HG02981 (cell line): ENCODE results near the gene PARP16.

ENCODE experiments used
- ATAC-seq: cut with Tn5 transposase; IDR thresholded peaks from one replicate; pipeline ENCODE4 v1.9.1; 2021; ENCODE audit warnings: mild to moderate bottlenecking, moderate library complexity; ENCODE audit not compliant: unreplicated experiment

Gene PARP16

GRCh38 chr15:65312400-65312916 lies 25.8 kb upstream of the PARP16 start:
- ATAC-seq = no peak

DNA sequence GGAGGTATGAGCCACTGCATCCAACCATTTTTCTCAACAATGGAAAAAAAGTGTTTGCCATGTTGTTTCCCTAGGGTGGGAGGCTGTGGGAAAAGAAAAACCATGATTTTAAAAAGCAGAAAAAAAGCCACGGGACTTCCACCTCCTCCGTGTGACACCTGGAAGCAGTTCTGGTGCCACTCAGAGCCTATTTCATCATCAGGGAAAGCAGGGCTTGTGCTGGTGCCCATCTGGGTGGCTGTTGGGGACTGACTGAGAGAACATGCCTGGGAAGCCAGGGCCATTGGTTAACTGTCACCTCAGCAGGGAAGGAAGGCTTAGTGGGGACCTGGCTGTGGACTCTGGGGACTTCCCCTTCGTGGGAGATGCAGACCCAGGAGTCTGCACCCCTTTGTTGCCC lies 25.1 kb upstream of the PARP16 start:
- no peak for ATAC-seq

DNA sequence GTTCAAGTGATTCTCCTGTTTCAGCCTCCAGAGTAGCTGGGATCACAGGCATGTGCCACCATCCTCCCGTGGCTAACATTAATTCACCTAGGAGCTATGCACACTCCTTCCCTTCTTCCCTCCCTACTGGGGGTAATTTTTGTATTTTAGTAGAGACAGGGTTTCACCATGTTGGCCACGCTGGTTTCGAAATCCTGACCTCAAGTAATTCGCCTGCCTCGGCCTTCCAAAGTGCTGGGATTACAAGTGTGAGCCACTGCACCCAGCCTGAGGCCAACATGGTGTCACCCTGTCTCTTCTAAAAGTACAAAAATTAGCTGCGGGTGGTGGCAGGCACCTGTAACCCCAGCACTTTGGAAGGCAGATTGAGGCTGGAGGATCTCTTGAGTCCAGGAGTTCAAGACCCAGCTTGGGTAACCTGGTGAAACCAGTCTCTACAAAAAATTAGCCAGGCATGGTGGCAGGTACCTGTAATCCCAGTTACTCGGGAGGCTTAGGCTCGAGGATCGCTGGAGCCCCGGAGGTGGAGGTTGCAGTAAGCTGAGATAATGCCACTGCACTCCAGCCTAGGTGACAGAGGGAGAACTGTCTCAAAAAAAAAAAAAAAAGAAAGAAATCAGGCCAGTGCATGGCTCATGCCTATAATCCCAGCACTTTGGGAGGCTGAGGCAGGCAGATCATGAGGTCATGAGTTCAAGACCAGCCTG lies 23.9 kb upstream of the PARP16 start:
- no peak for ATAC-seq

DNA sequence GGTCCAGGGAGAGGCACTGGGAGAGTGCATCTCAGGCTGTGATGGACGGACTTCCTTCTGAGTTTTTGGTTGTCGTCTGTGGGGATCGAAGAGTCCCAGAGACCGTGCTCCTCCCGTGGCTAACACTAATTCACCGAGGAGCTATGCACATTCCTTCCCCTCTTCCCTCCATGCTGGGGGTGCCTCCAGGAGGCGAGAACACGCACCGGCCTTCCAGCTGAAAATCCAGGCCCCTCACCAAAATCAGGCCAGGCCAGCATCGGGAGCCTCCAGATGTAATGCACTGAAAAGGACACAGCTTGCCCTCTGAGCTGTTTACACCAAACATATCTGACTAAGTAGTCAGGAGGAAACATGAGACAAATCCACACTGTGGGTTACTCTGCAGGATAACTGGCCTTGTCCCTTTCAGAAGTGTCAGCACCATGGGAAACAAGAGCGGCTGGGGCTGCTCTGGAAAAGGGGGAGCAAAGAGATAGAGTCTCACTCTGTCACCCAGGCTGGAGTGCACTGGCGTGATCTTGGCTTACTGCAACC lies 23.3 kb upstream of the PARP16 start:
- no peak for ATAC-seq

GRCh38 chr15:65307978-65308377 lies 21.3 kb upstream of the PARP16 start:
- ATAC-seq = no peak

GRCh38 chr15:65306551-65306950 lies 19.9 kb upstream of the PARP16 start:
- ATAC-seq = no peak

- no peak for ATAC-seq
Measured at GRCh38 chr15:65305776-65306175, 19.1 kb upstream of the PARP16 start.

GRCh38 chr15:65305150-65305758 lies 18.6 kb upstream of the PARP16 start:
- ATAC-seq = no peak

DNA sequence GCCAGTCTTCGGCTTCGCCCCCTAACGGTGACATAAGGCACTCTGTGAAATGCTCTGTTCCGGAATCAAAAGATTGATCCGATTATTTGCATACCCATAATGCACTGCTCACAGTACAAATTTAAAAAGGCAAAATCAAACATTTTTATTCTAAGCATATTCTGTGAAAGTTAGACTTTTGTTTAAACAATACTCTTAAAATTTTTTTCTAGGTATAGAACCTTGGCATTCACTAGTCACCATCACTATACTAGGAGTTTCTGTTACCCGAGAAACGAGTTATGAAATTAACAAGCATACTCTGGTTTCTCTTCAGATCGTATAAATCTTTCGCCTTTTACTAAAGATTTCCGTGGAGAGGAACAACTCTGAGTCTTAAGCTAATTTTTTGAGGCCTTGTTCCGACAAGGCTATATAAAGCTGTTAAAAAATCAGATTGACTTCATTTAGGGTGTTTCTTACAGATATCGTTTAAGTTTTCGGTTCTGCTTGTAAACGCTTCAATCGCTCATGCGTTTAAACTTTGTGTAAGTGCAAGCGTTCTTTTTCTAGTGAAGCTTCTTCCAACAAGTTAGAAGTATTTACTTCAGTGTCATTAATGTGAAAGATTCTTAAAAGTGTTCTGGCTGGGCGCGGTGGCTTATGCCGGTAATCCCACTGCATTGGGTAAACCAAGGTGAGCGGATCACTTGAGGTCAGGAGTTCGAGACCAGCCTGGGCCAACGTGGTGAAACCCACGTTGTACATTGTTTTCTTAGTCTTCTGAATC lies 17.9 kb upstream of the PARP16 start, which contains the start of gene RNU5B-1:
Gene RNU5B-1 (plus strand): TSS at position 297 of the 769 bp plus-strand sequence.
- ATAC-seq = peak; percentile 61

GRCh38 chr15:65303687-65304380 lies 17.2 kb upstream of the PARP16 start:
- ATAC-seq = no peak

GRCh38 chr15:65302061-65302460 lies 15.4 kb upstream of the PARP16 start:
- ATAC-seq = no peak

DNA sequence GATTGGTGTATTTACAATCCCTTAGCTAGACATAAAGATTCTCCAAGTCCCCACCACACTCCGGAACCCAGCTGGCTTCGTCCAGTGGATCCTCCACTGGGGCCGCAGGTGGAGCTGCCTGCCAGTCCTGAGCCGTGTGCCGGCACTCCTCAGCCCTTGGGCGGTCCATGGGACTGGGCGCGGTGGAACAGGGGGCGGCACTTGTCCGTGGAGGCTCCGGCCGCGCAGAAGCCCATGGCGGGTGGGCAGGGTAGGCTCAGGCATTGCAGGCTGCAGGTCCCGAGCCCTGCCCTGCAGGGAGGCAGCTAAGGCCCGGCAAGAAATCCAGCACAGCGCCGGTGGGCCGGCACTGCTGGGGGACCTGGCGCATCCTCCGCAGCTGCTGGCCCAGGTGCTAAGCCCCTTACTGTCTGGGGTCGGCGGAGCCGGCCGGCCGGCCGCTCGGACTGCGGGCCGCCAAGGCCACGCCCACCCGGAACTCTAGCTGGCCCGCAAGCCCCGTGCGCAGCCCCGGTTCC lies 14.3 kb upstream of the PARP16 start:
- no peak for ATAC-seq

GRCh38 chr15:65298731-65299130 lies 12.0 kb upstream of the PARP16 start:
- no peak for ATAC-seq

DNA sequence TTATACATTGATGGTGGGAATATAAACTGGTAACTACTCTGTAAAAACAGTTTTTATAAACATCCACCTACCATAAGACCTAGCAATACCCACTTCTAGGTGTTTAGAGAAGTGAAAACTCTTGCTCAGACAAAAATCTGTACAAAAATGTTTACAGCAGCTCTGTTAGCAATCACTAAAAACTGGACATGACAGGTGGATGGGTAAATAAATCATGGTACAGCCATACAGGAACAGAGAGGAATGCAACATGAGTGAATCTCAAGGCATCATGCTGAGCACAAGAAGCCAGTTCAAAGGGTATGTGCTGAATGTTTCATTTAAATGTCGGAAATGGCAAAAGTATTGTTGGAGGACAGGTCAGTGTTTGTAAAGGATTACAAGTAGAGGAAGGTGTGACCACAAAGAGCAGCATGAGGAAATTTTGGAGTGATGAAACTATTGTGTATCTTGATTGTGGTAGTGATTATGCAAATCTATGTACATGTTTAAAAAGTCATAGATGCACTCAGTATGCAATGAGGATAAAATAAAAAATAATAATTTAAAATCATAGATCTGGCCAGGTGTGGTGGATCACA lies 6.3 kb upstream of the PARP16 start:
- ATAC-seq = no peak

GRCh38 chr15:65290228-65290627 lies 3.5 kb upstream of the PARP16 start:
- ATAC-seq = no peak

DNA sequence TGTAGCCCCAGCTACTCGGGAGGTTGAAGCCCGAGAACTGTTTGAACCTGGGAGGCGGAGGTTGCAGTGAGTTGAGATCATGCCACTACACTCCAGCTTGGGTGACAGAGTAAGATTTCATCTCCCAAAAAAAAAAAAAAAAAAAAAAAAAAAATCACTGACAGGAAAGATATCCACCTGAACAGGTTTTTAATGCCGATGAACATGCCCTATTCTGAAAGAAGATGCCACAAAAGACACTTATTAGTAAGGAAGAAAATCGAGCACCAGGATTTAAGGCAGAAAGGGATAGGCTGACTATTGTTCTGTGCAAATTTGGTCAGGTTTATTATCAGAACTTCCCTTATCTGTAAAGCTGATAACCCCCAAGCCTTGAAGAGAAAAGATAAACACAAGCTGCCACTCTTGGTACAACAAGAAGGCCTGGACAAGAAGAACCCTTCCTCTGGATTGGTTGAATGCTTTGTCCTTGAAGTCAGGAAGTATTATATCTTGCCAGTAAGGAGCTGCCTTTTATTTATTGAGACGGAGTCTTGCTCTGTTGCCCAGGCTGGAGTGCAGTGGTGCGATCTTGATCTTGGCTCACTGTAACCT lies 2.7 kb upstream of the PARP16 start:
- no peak for ATAC-seq

DNA sequence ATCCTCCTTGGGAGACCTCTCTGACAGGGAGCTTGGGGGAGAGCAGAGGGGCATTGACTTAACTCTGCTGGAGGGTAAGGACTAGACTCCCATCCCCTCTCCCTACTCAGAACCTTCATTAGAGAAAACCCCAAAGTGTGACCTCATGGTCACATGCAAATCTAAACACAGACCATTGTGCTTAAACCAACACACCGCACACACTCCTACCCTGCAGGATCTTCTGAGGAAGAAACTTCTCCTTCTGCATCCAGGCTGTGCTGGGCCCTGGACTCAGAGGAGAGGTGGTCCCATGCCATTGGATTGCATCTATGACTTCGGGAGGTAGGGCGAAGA lies 805 bp upstream of the PARP16 start:
- no peak for ATAC-seq

DNA sequence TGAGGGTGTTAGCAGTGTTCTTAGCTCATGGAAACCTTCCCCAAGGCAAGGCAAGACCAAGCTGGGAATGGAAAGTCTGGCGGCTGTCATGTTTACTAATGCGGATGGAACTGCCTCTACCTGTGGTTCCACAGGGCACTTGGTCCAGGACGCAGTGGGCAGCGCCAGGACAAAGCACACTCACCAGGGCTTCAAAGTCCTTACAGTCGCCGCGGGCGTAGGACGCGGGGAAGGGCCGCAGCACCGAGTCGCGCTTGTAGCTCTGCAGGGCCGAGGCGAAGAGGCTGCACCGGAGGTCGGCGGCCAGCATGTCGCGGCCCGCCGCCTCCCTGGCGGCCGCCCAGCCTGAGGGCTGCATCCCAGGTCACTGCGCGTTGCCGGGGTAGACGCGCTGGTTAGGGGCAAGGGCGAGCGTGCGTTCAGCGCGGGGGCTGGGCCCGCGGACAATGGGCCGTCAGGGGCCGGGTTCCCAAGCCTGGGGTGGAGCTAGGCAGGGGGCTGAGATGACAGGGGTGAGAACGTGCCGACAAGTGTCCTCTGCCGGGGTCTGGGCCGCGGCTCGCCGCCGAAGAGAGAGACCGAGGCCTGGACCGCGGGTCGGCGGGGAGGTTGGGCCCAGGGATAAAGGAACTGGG lies 497 bp downstream of the PARP16 start:
- peak; percentile 27 for ATAC-seq

GRCh38 chr15:65285291-65286068 lies 1.2 kb downstream of the PARP16 start:
- ATAC-seq = no peak
